Sigmoid colon (tissue), 4 donors: ENCODE data around the gene CNTN4.

Source experiments
- CTCF ChIP-seq, 4 experiments: fragments of 450-650 bp in 3 of 4; fragments of 200-600 bp in 1 of 4; IDR thresholded peaks; one replicate each; pipeline ENCODE4 v1.5.1; 2016 to 2019; ENCODE audit warnings: antibody characterized with exemption in 4 of 4, mild to moderate bottlenecking in 3 of 4, moderate library complexity in 2 of 4
- EP300 ChIP-seq, 4 donors: sonication (generic); formaldehyde crosslinking; IDR thresholded peaks; one replicate each; pipeline ENCODE4 v1.6.1; 2017; ENCODE audit warnings: antibody characterized with exemption in 4 of 4
- POLR2A ChIP-seq, 2 donors: fragments of 450-650 bp; IDR thresholded peaks; one replicate each; pipeline ENCODE4 v1.6.1; 2016; ENCODE audit warnings: antibody characterized with exemption in 2 of 2, mild to moderate bottlenecking in 2 of 2, moderate library complexity in 2 of 2
- POLR2AphosphoS5 ChIP-seq, 4 donors: sonication (generic); formaldehyde crosslinking; IDR thresholded peaks; one replicate each; pipeline ENCODE4 v1.6.1; 2017; ENCODE audit warnings: antibody characterized with exemption in 4 of 4

GRCh38 chr3:2898591-2899353 is 800.1 kb downstream of the CNTN4 start:
- TF ChIP-seq CTCF (IDR thresholded peaks at IDR 0.05) (no peak), EP300 (IDR thresholded peaks at IDR 0.05) (no peak), POLR2AphosphoS5 (IDR thresholded peaks at IDR 0.05) (no peak), POLR2A (IDR thresholded peaks at IDR 0.05) (no peak)
